Fibroblast of skin of scalp (primary cell): ENCODE measurements around the gene CSTF1.
A peak's percentile ranks its signal among the peaks of the same experiment; 100 is the strongest.

Experiments
- DNase-seq: peaks from one replicate; pipeline ENCODE4 v3.0.0-alpha.2; 2013

Gene CSTF1

DNA sequence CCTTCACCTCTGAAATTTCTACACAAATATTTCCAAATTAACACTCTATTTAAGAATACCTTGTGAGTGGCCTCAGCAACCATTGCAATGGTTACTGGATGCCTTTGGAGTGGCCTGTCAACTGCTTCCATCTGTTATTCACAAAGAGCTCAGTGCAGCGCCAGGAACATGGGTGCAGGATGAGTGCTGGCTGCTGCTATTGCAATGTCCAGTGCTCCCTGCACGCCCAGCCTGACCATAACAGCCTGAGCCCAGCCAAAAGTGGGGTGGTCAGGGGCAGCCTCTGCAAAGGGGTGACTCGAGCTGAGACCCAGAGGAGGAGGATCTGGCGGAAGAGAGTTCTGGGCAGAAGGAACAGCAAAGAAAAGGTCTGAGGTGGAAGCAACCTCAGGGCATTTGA lies 38.0 kb downstream of the CSTF1 start:
- no peak for DNase-seq

DNA sequence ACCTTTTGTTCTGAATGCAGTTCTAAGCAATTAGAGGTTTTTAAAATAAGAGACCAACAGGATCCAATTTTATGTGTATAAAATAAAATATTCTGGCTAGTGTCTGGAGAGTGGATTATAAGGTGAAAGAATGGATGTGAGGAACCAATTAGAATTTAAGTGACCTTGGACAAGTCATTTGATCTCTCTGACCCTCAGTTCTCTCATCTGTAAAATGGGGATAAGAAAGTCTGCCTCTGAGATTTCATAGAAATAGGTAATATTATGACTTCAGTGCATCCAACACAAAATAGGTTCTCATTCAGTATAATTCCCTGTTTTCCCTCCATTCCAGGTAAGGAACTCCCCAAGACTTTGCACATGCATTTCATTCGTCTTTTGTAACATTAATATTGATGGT lies 38.5 kb downstream of the CSTF1 start:
- no peak for DNase-seq

DNA sequence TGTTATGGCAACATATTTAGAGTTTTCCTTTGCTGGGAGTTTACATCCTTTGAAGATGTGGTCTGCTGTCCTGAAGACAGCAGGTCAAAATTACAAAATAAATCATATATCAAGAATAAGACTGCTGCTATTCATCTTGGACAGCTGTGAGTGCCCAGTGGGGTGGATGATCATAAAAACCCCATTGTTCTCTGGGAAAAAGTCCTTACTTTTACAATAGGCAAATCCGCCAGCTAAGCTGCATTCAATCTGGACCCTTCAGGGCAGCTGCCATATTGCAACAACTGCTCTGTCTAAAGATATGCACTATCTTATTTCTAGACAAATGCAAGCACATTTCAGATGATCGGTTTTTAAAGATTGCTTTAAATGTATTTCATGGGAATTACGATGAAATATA lies 39.0 kb downstream of the CSTF1 start:
- no peak for DNase-seq

DNA sequence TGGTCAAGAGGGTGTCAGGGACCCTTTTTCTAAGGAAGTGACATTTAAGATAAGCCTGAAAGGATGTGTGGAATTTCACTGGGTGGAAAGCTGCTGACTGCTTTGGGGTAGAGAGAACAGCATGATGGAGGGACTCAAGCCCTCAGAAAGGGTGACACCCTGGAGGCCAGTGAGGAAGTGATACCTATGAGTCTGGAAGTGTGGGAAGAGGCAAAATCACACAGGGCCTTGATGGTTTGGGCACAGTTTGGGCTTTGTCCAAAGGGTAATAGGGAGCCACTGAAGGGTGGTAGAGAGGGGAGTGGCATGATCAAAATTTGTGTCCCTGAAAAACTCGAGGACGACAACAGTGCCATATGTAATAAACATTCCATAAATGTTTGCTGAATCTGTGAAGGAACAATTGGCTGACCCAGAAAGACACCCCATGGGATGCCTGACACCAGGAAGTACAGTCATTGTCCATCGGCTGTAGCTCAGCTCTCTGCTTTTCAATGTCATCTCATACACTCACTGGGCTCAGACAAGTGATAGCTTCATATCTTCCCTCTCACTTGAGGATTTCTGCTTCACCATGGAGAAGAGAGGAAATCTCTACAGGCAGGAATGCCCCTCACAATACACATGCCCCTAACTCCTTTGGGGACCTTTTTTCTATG lies 40.9 kb downstream of the CSTF1 start:
- peak; percentile 38 for DNase-seq

DNA sequence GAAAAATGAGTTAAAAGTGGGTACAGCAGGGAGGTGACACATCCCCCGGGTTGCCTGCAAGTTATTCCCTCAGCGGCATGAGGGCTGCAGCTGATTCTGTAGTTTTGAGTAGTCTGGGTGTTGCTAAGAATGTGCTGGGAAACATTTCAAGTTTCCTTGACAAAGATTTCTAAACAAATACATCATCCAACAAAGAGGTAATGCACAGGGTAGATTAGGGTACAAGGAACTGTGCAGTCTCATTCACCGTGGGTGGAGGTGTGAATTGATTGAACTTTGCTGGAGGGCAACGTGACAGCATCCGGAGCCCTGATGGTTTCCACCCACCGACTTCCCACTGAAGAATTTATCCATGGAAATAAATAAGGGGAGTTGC lies 41.4 kb downstream of the CSTF1 start:
- DNase-seq: peak; percentile 61

DNA sequence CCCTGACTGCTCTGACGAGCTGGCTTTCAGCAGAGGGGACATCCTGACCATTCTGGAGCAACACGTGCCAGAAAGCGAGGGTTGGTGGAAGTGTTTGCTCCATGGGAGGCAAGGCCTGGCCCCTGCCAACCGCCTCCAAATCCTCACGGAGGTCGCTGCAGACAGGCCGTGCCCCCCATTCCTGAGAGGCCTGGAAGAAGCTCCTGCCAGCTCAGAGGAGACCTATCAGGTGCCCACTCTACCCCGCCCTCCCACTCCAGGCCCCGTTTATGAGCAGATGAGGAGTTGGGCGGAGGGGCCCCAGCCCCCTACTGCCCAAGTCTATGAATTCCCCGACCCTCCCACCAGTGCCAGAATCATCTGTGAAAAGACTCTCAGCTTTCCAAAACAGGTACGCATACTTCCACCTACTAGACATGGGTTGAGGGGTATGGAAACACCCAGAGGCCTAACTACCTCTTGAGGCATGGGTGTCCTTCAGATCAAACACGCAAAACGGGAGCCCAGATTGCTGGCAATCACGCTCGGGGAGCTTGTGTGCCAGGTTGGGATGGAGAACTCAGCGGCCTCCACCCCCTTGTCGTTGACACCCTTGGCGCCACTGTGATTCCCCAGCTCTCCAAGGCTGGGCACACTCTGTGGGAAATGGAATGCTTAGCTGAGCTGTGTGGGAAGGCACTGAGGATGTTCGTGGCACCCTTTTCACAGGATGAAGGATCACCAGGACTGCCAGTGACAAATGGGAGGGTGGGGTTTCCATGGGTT lies 44.9 kb downstream of the CSTF1 start:
- no peak for DNase-seq

DNA sequence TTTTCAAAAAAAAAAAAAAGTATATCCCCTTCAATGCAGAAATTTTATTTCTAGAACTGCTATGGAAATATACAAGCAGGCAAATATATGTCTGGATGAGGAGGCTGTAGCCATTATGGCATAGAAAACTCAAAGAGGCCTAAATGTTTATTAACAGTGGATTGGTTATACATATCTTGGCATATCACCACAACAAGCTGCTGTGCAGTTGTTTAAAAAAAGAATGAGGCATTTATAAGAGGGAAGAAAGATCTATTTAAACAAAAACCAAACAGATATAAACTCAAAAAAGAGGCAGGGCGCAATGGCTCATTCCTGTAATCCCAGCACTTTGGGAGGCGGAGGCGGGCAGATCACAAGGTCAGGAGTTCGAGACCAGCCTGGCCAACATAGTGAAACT lies 45.8 kb downstream of the CSTF1 start:
- DNase-seq: no peak

DNA sequence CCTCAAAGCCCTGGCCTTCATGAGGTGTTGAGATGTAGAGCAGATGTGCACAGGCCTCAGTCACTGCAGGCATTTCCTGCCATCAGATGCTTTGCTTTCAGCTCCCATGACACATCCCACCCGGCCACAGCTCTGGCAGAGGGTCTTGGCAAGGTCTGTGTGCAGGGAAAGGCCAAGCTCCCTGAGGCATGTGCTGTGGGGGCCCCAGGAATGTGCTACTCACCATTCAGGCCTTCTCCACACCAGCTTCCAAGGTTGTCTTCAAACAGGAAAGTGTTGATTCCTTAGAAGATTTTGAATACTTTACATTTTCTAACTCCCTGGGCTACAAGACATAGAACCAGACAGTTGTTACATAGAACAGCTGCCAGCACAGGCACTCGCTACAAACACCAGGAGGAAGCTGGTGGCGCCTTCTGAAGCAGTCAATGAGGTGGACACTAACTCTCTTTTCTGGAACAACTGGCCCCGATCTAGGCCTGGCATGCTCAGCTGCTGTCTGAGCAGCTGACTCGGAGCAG lies 47.4 kb downstream of the CSTF1 start:
- peak; percentile 100 for DNase-seq

DNA sequence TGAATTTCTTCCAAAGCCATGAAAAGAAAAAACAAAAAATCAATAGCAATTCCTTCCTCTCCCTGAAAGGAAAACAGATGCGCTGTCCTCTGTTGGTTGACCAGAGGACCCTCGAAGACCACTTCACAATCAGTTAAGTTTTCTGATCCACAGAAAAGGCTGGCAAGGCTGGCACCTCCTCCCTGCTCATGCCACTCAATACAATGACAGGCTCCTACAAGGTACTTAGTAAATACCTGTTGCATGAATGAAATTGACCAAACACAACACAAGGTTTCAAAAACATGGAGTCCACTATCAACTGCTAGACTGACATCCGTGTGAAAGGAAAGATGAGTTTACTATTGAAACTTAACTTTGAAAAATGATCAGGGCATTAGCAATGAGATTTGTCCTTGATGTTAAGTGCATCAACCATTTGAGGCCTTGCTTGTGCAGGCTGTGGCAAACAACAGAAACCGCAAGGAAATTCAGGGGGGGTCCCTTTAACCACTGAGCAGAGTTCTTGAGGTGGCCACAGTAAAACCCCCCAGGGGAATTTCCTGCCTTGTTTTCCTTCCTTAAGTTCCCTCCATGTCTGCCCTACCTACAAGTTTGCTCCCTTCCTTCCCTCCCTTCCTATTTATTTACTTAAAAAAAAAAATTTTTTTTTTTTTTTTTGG lies 48.0 kb downstream of the CSTF1 start:
- peak; percentile 56 for DNase-seq

DNA sequence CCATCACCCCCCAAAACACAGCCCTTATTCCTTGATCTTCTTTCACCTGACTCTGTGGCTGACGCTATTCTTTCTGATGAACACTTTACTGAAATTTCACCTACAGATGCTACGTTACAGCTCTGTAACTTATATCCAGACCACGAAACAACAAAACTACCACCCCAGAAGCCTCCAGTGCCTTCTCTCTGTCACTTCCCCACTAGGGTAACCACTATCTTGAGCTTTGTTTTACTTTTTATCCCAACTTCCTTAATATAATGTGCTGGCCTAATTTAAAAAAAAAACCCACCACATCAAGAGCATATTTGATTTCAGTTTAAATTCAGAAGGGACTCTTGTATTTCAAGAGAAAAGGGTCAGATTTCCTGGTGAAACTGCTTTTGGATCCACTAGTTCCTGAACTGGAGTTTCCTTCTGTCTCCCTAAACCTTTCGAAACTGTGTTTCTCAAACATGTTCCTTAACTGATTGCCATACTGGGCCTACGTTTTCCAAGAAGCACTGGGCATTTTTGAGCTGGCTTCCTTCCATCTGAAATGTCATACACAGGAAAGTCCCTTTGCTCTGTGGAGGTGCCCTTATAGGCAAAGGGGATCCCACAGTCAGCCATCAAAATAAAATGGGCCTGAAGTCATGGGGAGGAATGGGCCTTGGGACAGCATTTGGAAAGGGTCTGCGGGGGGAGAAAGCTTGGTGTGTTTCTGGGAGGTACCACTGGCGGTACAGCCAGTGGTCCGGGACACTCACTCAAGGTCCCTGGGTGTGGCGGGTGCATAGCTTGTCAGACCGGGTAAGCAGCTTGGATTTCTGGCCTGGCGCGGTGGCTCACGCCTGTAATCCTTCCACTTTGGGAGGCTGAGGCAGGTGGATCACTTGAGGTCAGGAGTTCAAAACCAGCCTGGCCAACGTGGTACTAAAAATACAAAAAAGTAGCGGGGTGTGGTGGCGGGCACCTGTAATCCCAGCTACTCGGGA lies 50.2 kb downstream of the CSTF1 start:
- DNase-seq: no peak

DNA sequence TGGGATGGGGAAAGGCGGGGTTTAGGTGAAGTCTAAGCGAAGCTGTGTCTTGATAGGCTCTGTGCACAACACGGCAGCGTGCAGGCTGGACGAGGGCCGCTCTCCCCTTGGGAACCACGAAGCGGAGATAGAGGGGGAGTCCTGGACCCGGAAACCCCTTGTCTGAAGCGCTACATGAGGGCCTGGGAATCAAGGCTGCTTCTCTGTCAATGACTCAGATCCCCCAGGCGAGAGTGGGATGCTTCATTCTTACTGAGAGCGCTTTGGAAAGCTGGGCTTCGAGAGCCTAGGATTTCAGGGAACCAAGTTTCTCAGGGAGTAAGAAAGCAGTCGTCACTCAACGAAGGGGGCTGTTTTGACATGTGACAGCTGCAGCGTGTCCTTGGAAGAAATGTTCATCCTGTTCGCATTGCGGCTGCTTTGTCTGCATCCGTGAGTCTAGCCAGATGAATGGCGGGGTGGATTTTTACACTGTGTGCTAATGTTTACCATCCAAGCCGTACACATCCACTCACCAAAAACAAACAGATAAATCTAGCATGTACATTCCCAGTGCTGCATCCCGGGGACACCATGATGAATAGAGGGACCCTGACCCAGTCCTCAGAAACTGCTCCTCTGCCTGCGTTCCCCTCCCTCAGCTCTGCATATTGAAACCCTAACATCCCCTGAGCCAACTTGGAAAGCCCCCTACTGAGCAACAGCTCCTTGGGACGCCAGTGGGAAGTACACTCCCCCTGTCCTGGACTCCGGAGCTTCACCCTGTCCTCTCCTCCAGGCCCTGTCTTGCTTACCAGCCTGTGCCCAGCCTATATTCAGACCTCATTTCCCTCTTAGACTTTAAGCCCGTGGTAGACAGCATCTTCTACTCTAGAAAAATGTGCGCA lies 51.5 kb downstream of the CSTF1 start:
- DNase-seq: peak; percentile 16

DNA sequence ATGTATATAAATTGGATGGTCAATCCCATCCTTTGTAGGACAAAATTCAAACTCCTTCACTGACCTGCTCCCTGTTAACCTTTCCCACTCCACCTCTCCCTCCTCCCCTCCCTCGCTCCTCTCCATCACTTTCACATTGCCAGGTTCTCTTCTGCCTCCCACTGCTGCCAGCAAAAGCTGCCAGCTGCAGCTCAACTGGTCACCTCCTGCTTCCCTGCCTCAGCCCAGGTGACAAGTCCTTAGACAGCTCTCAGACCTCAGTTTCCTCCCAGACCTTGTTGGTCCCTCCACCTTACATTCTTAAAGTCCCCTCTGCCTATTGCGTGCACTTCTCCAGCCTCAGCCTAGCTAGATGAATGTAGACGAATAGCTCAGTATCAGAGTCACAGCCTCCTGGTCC lies 52.7 kb downstream of the CSTF1 start:
- no peak for DNase-seq

DNA sequence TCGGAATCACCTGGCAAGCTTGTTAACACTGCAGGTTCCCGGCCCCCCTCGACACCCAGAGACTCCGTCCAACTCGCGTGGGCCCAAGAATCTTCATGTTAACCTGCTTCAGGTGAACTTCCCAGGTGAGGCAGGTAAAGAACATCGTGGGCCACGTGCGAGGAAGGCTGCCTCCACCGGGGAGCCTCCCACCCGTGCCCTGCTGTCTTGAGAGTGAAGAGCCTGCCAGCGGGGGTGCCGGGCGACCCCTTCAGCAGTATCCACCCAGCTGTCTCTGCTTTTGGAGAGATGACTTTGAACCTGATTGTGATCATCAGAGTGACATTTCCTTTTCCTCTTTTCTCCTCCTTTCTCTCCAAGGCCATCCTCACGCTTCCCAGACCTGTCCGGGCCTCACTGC lies 53.1 kb downstream of the CSTF1 start:
- no peak for DNase-seq

DNA sequence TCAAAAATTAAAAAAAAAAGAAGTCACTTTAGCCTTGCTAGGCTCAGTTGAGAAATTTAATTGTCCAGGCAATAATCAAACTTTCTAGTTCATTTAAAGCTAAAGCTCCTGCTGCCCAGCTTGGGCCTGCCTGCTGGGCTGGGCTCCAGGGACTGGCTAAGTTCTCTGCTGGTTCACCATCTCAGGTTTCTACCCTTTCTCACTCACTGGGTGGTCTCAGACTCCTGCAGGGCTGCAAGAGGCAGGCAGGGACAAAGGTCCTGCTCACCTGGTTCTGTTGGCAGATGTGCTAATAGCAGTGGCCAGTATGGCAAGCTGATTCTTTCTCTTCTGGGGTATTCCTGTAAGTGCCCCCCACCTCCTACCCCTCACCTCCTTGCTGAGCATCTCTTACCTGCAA lies 54.8 kb downstream of the CSTF1 start:
- DNase-seq: no peak

DNA sequence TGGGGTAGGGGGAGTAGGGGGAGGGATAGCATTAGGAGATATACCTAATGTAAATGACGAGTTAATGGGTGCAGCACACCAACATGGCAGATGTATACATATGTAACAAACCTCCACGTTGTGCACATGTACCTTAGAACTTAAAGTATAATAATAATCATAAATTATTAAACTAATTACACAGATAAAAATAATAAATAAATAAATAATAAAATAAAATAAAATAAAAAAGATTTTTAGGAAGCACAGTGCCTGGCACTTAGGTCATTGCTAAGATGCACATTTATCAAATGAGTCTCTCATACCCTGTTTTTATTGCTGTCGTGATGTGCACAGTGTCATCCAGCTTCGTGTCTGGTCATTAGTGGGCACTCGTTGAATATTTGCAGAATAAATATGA lies 57.0 kb downstream of the CSTF1 start:
- DNase-seq: no peak

DNA sequence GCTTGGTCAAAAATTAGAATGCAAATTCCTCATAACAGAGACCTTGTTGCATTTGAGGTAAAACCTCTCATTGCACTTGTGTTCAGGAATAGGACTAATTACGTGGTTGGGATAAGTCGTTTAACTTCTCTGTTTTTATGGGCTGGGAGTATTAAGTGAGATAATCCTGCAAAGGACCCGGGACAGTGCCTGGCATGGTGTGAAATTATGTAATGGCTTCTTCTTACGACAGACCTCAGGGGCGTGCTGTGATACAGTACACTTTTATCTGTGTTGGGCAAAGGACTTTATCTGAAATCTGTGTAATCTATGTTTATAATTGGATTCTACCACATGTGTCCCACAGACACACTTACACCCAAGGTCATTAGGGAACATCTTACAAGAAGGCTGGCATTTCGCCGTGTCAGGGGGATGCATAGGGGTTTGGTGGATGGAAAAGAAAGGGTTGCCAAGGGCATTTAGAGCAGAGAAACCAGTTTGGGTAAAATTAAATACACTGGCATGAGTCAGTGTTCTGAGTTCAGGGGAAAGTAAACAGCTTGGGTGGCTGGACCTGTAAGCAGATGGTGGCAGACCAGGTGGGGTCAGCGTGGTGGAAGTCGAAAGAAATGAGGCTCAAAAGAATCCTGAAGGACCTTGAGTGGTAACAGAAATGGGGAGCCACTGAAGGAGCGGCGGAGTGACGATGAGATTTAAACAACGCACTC lies 58.8 kb downstream of the CSTF1 start:
- no peak for DNase-seq

DNA sequence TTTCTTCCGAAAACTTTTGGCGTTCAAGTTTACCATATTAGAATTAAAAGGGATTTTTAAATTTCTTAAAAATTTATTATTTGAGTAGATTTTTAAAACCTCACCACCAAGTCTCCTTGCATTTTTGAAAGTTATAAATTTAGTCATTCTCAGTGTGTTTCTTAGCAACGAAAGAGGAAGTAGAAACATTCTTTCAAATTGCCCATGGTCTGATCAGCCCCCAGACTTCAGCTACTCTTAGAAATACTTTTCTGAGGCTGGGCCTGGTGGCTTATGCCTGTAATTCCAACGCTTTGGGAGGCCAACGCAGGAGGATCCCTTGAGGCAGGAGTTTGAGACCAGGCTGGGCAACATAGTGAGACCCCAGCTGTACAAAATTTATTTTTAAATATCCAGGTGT lies 60.9 kb downstream of the CSTF1 start:
- peak; percentile 4 for DNase-seq

DNA sequence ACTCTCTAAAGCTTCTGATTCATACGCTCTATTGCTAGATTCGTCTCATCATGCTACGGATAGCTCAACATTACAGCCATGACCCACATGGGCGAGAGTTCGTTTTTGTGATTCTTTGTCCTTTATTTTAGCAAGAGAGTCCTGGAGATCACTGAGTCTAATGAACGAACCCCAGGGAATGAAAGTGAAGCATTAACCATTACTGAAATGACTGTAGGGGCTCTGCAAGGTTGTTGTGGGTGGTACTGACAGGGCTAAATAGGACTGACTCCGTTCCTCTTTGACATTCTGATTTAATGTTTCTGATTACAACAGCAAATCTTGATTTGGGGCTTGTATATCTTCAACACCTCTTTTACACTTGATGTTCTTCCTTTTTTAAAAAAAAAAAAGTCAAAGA lies 62.3 kb downstream of the CSTF1 start:
- no peak for DNase-seq
